Heart right ventricle (tissue), 16 donors: ENCODE results near the gene PRR15. TPM values are rescaled to one million over a fixed set of nuclear protein-coding genes. Genes with fewer than 3 reads are reported as not detected.

ENCODE experiments used
- ATAC-seq, 8 donors: fragments of 200-7000 bp; cut with Tn5 transposase; one replicate each; pipeline ENCODE4 v1.9.1; 2020; ENCODE audit warnings: mild to moderate bottlenecking in 8 of 8, moderate library complexity in 8 of 8, moderate number of reproducible peaks in 1 of 8
- DNase-seq, 2 donors: peaks; one replicate each; pipeline ENCODE4 v3.0.0-alpha.2; 2020
- H3K27ac ChIP-seq, 10 donors: fragments of 200-600 bp; sonication (generic) in 2 of 10; one replicate each; pipeline versions ENCODE4 v1.5.0 to v1.8.0; 2020 to 2022; ENCODE audit warnings: mild to moderate bottlenecking in 3 of 10
- H3K27me3 ChIP-seq, 7 donors: fragments of 200-600 bp; one replicate each; pipeline ENCODE4 v1.8.0; 2021 to 2022; ENCODE audit warnings: mild to moderate bottlenecking in 2 of 7
- H3K36me3 ChIP-seq, 9 donors: fragments of 200-600 bp; sonication (generic) in 1 of 9; one replicate each; pipeline versions ENCODE4 v1.5.0 to v1.8.0; 2020 to 2022; ENCODE audit warnings: mild to moderate bottlenecking in 2 of 9
- H3K4me1 ChIP-seq, 9 donors: fragments of 200-600 bp; sonication (generic) in 1 of 9; one replicate each; pipeline versions ENCODE4 v1.5.0 to v1.8.0; 2020 to 2022; ENCODE audit warnings: mild to moderate bottlenecking in 4 of 9
- H3K4me3 ChIP-seq, 10 donors: fragments of 200-600 bp; sonication (generic) in 2 of 10; one replicate each; pipeline versions ENCODE4 v1.5.0 to v1.8.0; 2020 to 2022; ENCODE audit warnings: mild to moderate bottlenecking in 7 of 10, moderate library complexity in 2 of 10
- H3K9me3 ChIP-seq, 11 donors: fragments of 200-600 bp in 10 of 11; sonication (generic) in 2 of 11; one replicate each; pipeline versions ENCODE4 v1.5.0 to v1.8.0; 2013 to 2022; ENCODE audit warnings: mild to moderate bottlenecking in 2 of 11, control low read depth in 1 of 11, moderate library complexity in 1 of 11
- CTCF ChIP-seq, 9 donors: fragments of 200-600 bp; sonication (generic) in 2 of 9; IDR thresholded peaks; one replicate each; pipeline versions ENCODE4 v1.5.0 to v1.8.0; 2021 to 2022; ENCODE audit warnings: antibody characterized with exemption in 9 of 9, mild to moderate bottlenecking in 5 of 9, moderate library complexity in 1 of 9
- WGBS, 2 donors: extraction: QIAGEN DNeasy Blood & Tissue Kit; methylation state at CpG; one replicate each; pipeline ENCODE4 v1.1.7; 2013; ENCODE audit warnings: inconsistent platforms in 1 of 2; 5-methylcytosine and 5-hydroxymethylcytosine counted together
- intact Hi-C, 10 donors: fragments of 100-400 bp; cut with DNase I; formaldehyde crosslinking; loops; one replicate each; pipeline versions ENCODE4 v1.11.1 to v1.14.2; 2022
- polyA plus RNA-seq, 2 donors: library from polyadenylated mRNA; stranded (reverse); fragments of 200-250 nt; gene quantifications; one replicate each; pipeline ENCODE4 v1.2.3, GENCODE V29; 2013
- total RNA-seq, 10 donors: library from RNA; stranded (reverse); fragmentation: NEBNext Ultra II Directional in 3 of 10; extraction: Animal tissue kit (Norgen Biotek cat#: 25700) in 3 of 10; gene quantifications; one replicate each; pipeline versions ENCODE4 v1.2.1 to v1.2.4, GENCODE V29; 2021 to 2023
- donor health status: Arrhythmogenic right ventricular cardiomyopathy.
- donor health status: ischemic (EF 13 %, LVEDD 7.1; RV severe dilation, severe dysfunction).
- donor health status: healthy with polysubstance abuse.
- donor health status: DM: no; HTN: yes; CAD: no.
- donor health status: DM: no; HTN: no; CAD: no.
- donor health status: ischemic (EF 25% LVEDD 6.9; RV normal size, moderate dysfunction).
- donor health status: ischemic (EF 25% LVEDD 5.7; RV mildly dilated, moderate dysfunction).
- donor health status: healthy.
- donor health status: DM: yes; HTN: yes; CAD: no.
- donor health status: Ischemic cardiomyopathy.
- donor health status: ischemic (EF 35%, LVEDD 5.7; RV mildly dilated, moderate dysfunction).
- donor health status: nonischemic (EF 11% LVEDD 7.7; RV severe dilation, severe dysfunction).
- donor health status: DM: yes; HTN: yes; CAD: no.
- donor health status: PGD.
- donor health status: ischemic (EF 29% LVEDD 5.4; RV normal size, mild dysfunction).
- donor health status: nonischemic (EF 23%, LVEDD 6.1; RV moderate dilation, normal function).

Gene PRR15
- total and polyA plus RNA-seq, 12 donors: 0.14 to 0.49 (median 0.26) TPM; not detected in 5

- no peak for ATAC-seq
- Histone ChIP-seq H3K9me3 (peaks cover 0 to under 1% (median 0%) of the 10 kb centered on the region in 11 donors), H3K4me1 (peaks cover 0 to 7% (median 0%) of the 10 kb centered on the region in 9 donors), H3K27ac (no peak overlapping the region), H3K4me3 (no peak overlapping the region), H3K36me3 (no peaks in the 10 kb centered on the region), H3K27me3 (peaks cover 0 to 5% (median 0%) of the 10 kb centered on the region in 7 donors)
- WGBS, 2 donors: 78 to 87% methylated on average over 4 of the region's 4 CpGs
- no peak for TF ChIP-seq CTCF (IDR thresholded peaks at IDR 0.05)
- intact Hi-C loops: no loop called here
- DNase-seq: no peak
These were observed 48.4 kb downstream of the PRR15 start for GRCh38 chr7:29611941-29612544.

GRCh38 chr7:29612596-29612995 is 49.0 kb downstream of the PRR15 start:
- Histone ChIP-seq H3K36me3 (no peaks in the 10 kb centered on the region), H3K4me3 (no peak overlapping the region), H3K9me3 (peaks cover 0 to 5% (median 0%) of the 10 kb centered on the region in 11 donors), H3K27ac (no peak overlapping the region), H3K27me3 (peaks cover 0 to 5% (median 0%) of the 10 kb centered on the region in 7 donors), H3K4me1 (peaks cover 0 to 7% (median 0%) of the 10 kb centered on the region in 9 donors)
- DNase-seq: no peak
- 78% methylated on average over 2 of the region's 2 CpGs for WGBS, 2 donors
- ATAC-seq: no peak
- intact Hi-C loops: no loop called here
- TF ChIP-seq CTCF (IDR thresholded peaks at IDR 0.05): no peak

GRCh38 chr7:29613100-29613499 is 49.5 kb downstream of the PRR15 start:
- WGBS, 2 donors: 94 to 95% methylated on average over 3 of the region's 3 CpGs
- Histone ChIP-seq H3K4me1 (peaks cover 0 to 7% (median 0%) of the 10 kb centered on the region in 9 donors), H3K27ac (no peak overlapping the region), H3K9me3 (peaks cover 0 to 5% (median 0%) of the 10 kb centered on the region in 11 donors), H3K36me3 (no peaks in the 10 kb centered on the region), H3K27me3 (peaks cover 0 to 5% (median 0%) of the 10 kb centered on the region in 7 donors), H3K4me3 (no peak overlapping the region)
- intact Hi-C loops: no loop called here
- TF ChIP-seq CTCF (IDR thresholded peaks at IDR 0.05): no peak
- ATAC-seq (no peak), DNase-seq (no peak)

- 92 to 100% methylated on average over 2 of the region's 2 CpGs for WGBS, 2 donors
- peaks cover 0 to 7% (median 0%) of the 10 kb centered on the region in 9 donors for H3K4me1 ChIP-seq
- H3K27ac ChIP-seq: no peak overlapping the region
- H3K36me3 ChIP-seq: no peaks in the 10 kb centered on the region
- no peak overlapping the region for H3K4me3 ChIP-seq
- intact Hi-C loops: no loop called here
- H3K9me3 ChIP-seq: peaks cover 0 to 5% (median 0%) of the 10 kb centered on the region in 11 donors
- peaks cover 0 to 5% (median 0%) of the 10 kb centered on the region in 7 donors for H3K27me3 ChIP-seq
- no peak for ATAC-seq
- no peak for TF ChIP-seq CTCF (IDR thresholded peaks at IDR 0.05)
- DNase-seq: no peak
These were observed 50.6 kb downstream of the PRR15 start for GRCh38 chr7:29614229-29614628.

Other genes starting within 250 kb of the PRR15 start
- 10 to 100 TPM in 3 of 10 donors, 1 to 10 TPM in 7; 4.4 to 15.4 (median 7.7) TPM for gene WIPF3, start 242.7 kb downstream of the PRR15 start, total RNA-seq
- gene WIPF3, start 242.7 kb downstream of the PRR15 start, polyA plus RNA-seq: 1 to 10 TPM; 1.1 to 6.7 TPM